ENCODE results near the gene SOX1.

Gene SOX1

GRCh38 chr13:112072534-112073244 lies 5.7 kb downstream of the SOX1 start:
- no peak for DNase-seq (ENCODE audit: low read depth)

DNA sequence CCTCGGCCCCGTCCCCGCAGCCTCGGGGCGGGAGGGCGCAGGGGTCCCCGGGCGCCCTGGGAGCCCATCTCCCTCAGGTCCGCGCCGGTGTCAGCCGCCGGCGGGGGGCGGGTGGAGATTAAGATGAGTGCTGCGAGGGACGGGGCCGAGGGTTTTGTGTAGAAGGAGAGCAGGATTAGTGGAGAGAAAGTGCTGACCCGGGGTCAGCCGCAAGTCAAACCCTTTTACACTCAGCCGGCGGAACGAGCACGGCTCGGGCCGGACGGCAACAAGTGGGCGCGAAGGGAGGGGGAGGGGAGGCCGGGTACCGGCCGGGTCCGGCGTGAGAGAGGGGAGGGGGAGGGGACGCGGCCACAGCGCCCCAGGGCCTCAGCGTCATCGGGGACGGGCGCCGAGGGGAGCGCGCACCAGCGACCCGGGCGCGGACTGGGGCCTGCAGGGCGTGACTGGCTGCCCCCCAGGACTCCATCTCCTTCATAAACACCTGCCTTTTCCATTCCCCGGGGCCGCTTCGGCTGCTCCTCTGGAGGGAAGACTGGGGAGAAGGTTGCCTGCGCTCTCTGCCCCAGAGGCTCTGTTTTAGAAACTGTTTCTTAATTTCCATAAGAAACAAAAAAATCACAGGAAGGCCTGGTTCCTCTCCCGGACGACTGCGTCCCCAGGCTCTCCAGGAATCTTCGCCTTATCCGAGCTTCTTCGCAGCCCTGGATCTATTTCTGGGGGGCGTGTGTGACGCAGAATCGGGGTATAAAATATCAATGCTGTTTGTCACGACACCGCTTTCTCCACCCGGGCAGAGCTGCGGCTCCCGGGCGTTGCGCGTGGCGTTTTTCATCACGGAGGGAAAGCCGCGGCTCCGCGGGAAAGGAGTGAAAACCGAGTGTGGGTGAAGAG lies 6.5 kb downstream of the SOX1 start:
- no peak for DNase-seq (ENCODE audit: low read depth)

- no peak for DNase-seq (ENCODE audit: low read depth)
Measured at GRCh38 chr13:112074139-112074865, 7.4 kb downstream of the SOX1 start.

GRCh38 chr13:112077729-112078128 lies 10.8 kb downstream of the SOX1 start:
- no peak for DNase-seq (ENCODE audit: low read depth)

GRCh38 chr13:112078216-112078615 lies 11.3 kb downstream of the SOX1 start:
- DNase-seq (ENCODE audit: low read depth): no peak

DNA sequence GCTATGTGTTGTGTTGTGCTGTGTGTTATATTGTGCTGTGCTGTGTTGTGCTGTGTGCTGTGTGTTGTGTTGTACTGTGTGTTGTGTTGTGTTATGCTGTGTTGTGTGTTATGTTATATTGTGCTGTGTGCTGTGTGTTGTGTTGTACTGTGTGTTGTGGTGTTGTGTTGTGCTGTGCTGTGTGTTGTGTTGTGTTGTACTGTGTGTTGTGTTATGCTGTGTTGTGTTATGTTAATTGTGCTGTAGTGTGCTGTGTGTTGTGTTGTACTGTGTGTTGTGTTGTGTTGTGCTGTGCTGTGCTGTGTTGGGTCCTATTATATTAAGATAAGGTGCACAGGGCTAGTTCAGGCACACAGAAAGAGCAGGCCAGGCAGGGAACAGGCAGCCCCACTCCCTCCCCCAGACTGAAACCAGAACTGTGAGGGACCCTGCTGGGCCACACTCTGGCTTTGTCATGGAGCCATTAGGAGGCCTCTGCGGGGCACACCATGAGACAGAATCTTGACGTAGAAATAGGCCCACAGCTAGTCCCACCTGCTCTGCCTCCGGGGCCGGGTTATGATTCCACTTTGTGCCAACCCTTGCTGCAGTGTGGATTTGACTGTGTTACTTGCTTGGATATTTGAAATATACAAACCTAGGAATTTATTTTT lies 12.1 kb downstream of the SOX1 start:
- no peak for DNase-seq (ENCODE audit: low read depth)

GRCh38 chr13:112079696-112080095 lies 12.7 kb downstream of the SOX1 start:
- no peak for DNase-seq (ENCODE audit: low read depth)

DNA sequence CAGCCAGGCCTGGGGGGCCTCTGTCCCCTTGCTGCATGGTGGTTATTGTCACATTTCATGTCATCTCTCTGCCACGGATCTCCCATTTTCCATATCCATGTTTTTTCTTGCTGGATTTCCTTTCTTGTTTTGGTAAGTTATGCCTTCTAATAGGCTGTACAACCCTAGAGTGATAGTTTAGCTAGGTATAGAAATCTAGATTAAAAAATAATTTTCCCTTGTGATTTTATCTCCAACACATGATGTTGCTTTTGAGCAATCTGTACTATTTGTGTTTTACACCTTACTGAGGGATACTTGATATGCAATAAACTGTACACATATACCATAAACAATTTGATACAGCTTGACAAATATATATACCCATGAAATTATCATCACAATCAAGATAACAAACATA lies 17.0 kb downstream of the SOX1 start:
- DNase-seq (ENCODE audit: low read depth): no peak

- DNase-seq (ENCODE audit: low read depth): no peak
Measured at GRCh38 chr13:112092453-112092852, 25.5 kb downstream of the SOX1 start.

DNA sequence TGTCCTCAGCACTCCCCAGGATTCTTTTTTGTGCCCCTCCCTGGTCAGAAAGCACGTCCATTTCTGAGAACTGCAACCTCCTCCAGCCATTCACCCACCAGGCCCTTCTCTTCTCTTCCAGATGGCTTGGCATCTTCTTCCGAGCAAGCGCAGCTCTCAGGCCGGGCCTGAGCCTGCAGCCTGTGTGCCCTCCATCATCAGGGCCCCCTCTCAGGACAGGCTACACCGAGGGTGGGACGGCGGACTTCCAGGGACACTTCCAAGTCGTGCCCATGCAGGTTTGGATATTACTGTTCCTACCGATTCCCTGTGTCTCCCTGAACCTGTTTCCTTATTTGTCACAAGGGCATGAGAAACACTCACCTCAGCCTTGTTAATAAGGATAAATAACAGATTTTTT lies 28.4 kb downstream of the SOX1 start:
- DNase-seq (ENCODE audit: low read depth): no peak

DNA sequence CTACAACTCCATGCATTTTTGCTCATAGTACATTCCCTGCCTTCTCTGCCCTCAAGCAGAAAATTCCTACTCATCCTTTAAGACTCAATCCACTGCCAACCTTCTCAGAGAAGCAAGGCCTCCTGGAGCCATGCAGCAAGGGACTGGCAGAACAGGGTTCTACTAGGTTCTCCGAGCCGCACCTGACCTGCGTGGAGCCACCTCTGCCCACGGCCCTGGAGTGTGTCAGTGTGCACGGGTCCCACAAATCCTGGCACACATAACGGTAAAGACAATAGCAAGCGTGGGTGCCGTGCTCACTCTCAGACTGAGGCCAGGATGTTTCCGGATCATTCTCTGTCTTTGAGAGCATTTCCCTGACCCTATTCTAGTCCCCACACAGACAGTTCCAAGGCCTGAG lies 30.0 kb downstream of the SOX1 start:
- DNase-seq (ENCODE audit: low read depth): no peak

DNA sequence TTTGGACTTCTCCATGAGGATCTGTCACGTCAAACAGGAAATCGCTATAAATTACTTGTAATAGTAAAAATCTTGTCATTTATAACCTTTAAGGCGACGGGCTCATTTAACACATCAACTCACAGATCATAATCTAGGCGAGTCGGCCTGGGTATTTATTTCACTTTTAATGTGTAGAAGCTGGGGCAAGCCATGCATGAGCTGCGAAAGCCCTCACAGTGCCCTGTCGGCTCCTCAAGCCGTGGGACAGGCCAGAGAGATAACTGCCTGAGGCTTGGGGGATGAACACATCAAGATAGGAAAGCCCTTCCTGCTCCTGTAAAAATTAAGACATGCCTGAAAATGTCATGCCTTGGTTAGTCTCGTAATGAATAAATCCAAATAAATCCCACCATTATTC lies 30.8 kb downstream of the SOX1 start:
- no peak for DNase-seq (ENCODE audit: low read depth)

DNA sequence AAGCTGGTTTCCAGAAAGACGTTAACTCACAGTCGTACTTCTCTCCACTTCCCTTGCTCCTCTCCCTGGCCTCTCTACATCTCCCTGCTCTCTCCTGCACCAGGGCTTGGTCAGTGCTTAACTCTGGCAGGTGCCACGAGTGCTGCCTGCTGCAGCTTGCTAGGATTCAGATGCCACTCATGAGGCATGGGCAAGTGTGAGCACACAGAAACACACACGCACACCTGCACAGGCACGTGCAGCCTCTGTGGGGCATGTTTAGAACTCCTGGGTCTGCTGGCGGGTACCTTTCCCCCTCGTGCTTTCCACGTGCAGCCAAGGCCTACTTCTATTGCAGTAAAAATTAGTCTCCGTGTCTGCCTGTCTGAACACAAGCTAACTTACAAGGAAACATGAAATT lies 31.8 kb downstream of the SOX1 start:
- DNase-seq (ENCODE audit: low read depth): no peak

GRCh38 chr13:112101360-112101930 lies 34.5 kb downstream of the SOX1 start:
- no peak for DNase-seq (ENCODE audit: low read depth)

DNA sequence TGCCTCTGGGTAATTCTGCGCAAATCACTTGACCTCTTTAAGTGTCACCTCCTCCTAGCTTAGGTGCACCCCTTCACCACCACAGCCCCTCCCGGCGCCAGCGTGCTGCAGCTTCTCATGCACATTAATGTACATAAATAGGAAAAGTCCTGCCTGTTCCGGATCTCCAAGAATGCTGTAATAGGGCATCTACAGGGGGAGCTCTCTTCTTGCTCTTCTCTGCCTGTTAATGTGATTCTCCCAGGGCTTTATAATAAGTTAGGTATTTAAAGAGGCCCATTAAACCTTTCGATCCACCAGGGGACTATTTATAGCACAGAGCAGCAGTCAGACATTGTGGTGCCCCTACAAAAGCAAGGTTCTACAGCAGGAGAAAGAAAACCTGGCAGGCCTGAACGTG lies 35.3 kb downstream of the SOX1 start:
- no peak for DNase-seq (ENCODE audit: low read depth)

DNA sequence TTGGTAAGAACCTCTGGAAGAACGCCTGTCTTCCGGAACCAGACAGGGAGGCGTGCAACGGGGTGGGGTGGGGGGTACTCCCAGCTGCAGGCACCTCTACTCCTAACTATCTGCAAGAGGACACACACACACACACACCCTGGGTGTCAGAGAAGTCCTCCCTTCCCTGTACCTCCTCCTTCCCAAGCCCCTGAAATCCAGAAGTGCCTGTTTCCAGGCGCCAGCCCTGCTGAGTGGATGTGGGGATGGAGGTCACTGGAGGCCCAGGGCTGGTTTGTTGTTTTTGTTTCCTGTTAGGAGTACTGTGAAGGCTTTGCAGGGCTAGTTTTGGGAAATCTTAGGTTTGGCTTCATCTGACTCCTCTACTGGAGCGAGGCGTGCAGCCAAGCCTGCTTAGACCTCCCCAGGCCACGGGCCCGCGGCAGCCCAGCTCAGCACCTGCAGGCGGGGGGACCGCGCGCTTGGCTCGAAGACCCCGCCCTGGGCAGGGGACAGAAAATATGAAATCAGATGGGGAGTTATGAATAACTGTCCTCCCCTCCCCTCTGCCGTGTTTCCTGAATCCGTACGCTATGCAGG lies 36.4 kb downstream of the SOX1 start:
- DNase-seq (ENCODE audit: low read depth): no peak

- DNase-seq (ENCODE audit: low read depth): no peak
Measured at GRCh38 chr13:112103961-112104880, 37.3 kb downstream of the SOX1 start.

- no peak for DNase-seq (ENCODE audit: low read depth)
Measured at GRCh38 chr13:112104881-112105234, 37.9 kb downstream of the SOX1 start.

- no peak for DNase-seq (ENCODE audit: low read depth)
Measured at GRCh38 chr13:112105244-112105681, 38.3 kb downstream of the SOX1 start.

DNA sequence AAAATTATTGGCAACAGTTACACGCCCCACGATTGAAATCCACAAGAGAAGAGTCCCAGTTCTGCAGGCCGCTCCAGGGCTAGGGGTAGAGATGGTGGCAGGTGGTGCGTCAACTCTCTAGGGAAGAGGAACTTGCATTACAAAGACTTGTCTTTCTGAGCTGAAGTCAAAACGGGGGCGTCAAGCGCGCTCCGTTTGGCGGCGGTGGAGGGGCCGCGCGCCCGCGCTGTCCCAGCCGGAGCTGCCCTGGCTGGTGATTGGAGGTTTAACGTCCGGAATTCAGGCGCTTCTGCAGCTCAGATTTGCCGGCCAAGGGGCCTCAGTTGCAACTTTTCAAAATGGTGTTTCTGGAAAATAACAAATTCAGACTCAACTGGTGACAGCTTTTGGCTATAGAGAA lies 38.9 kb downstream of the SOX1 start:
- no peak for DNase-seq (ENCODE audit: low read depth)

Measured in EH (cell line).